Measurements from ENCODE around the gene CACNA1D. TPM values are rescaled to one million over a fixed set of nuclear protein-coding genes. Genes with fewer than 3 reads are reported as not detected.

Gene CACNA1D
- total and polyA plus RNA-seq, 8 donors: 5.3 to 22.8 (median 11.6) TPM

GRCh38 chr3:53489386-53489785, 5.0 kb upstream of the CACNA1D start:
- Histone ChIP-seq H3K4me1 (peaks cover 0 to 3% (median 0%) of the 10 kb centered on the region in 3 donors), H3K27me3 (no peaks in the 10 kb centered on the region), H3K4me3 (no peak overlapping the region), H3K36me3 (no peaks in the 10 kb centered on the region), H3K9me3 (no peaks in the 10 kb centered on the region), H3K27ac (no peak overlapping the region)
- FAIRE-seq: no peak
- no peak for DNase-seq
- TF ChIP-seq CTCF (IDR thresholded peaks at IDR 0.05): no peak
- no peak for ATAC-seq
- intact Hi-C loops (cut with DNase I): no loop called here
- WGBS, 2 donors: 91 to 100% methylated on average over 2 of the region's 2 CpGs

GRCh38 chr3:53489787-53490458, 4.5 kb upstream of the CACNA1D start:
- Histone ChIP-seq H3K4me1 (peaks cover 0 to 1% (median 0%) of the 10 kb centered on the region in 3 donors), H3K27me3 (no peaks in the 10 kb centered on the region), H3K27ac (no peak overlapping the region), H3K4me3 (no peak overlapping the region), H3K36me3 (no peaks in the 10 kb centered on the region), H3K9me3 (no peaks in the 10 kb centered on the region)
- DNase-seq (no peak), FAIRE-seq (no peak), ATAC-seq (no peak)
- intact Hi-C loops (cut with DNase I): no loop called here
- 59 to 61% methylated on average over 7 of the region's 7 CpGs for WGBS, 2 donors
- TF ChIP-seq CTCF (IDR thresholded peaks at IDR 0.05): no peak

GRCh38 chr3:53490459-53490968, 3.9 kb upstream of the CACNA1D start:
- no peak for TF ChIP-seq CTCF (IDR thresholded peaks at IDR 0.05)
- 78 to 90% methylated on average over 4 of the region's 4 CpGs for WGBS, 2 donors
- Histone ChIP-seq H3K36me3 (no peaks in the 10 kb centered on the region), H3K4me3 (no peak overlapping the region), H3K27me3 (no peaks in the 10 kb centered on the region), H3K27ac (no peak overlapping the region), H3K4me1 (peaks cover 0 to 4% (median 0%) of the 10 kb centered on the region in 3 donors), H3K9me3 (no peaks in the 10 kb centered on the region)
- DNase-seq (no peak), FAIRE-seq (no peak), ATAC-seq (no peak)
- intact Hi-C loops (cut with DNase I): no loop called here

GRCh38 chr3:53491276-53491675, 3.1 kb upstream of the CACNA1D start:
- no peaks in the 10 kb centered on the region for H3K27me3 ChIP-seq
- H3K4me1 ChIP-seq: peaks cover 0 to 4% (median 0%) of the 10 kb centered on the region in 3 donors
- H3K9me3 ChIP-seq: no peaks in the 10 kb centered on the region
- H3K36me3 ChIP-seq: no peaks in the 10 kb centered on the region
- no peak for TF ChIP-seq CTCF (IDR thresholded peaks at IDR 0.05)
- ATAC-seq: no peak
- H3K27ac ChIP-seq: no peak overlapping the region
- DNase-seq: no peak
- intact Hi-C loops (cut with DNase I): no loop called here
- whole genome bisulfite sequencing, 2 donors: 88 to 91% methylated on average over 6 of the region's 6 CpGs
- H3K4me3 ChIP-seq: no peak overlapping the region
- FAIRE-seq: no peak

GRCh38 chr3:53493595-53493962, 832 bp upstream of the CACNA1D start:
- peak; percentile 45 to 63 (median 50) for ATAC-seq
- 2 to 5% methylated on average over 13 of the region's 13 CpGs for WGBS, 2 donors
- intact Hi-C loops (cut with DNase I): no loop called here

More at GRCh38 chr3:53493595-53493962, 832 bp upstream of the CACNA1D start:
- DNase-seq: no peak
- no peaks in the 10 kb centered on the region for H3K27me3 ChIP-seq
- no peak for TF ChIP-seq CTCF (IDR thresholded peaks at IDR 0.05)
- FAIRE-seq: no peak
- H3K4me3 ChIP-seq: peak overlapping the region; percentile 63 to 83 (median 69)
- no peaks in the 10 kb centered on the region for H3K36me3 ChIP-seq
- H3K4me1 ChIP-seq: peaks cover 0 to 4% (median 0%) of the 10 kb centered on the region in 3 donors
- no peaks in the 10 kb centered on the region for H3K9me3 ChIP-seq
- peak overlapping the region; percentile 42 to 79 (median 66) for H3K27ac ChIP-seq
